Upper lobe of left lung (tissue), 6 donors: ENCODE data around the gene ITPR1. TPM values are rescaled to one million over a fixed set of nuclear protein-coding genes. Genes with fewer than 3 reads are reported as not detected.
A peak's percentile ranks its signal among the peaks of the same experiment; 100 is the strongest.

Experiments used
- ATAC-seq, 2 donors: fragments of 200-7000 bp; cut with Tn5 transposase; one replicate each; pipeline ENCODE4 v1.9.1; 2022; ENCODE audit warnings: mild to moderate bottlenecking in 2 of 2, moderate library complexity in 2 of 2; ENCODE audit not compliant: low FRiP score in 2 of 2
- DNase-seq, 2 donors: peaks; one replicate each; pipeline ENCODE4 v3.0.0-alpha.2; 2019 to 2020
- H3K27ac ChIP-seq, 4 donors: fragments of 200-600 bp; sonication (generic); one replicate each; pipeline ENCODE4 v1.5.1; 2016 to 2019
- H3K27me3 ChIP-seq, 4 donors: fragments of 200-600 bp; sonication (generic); one replicate each; pipeline ENCODE4 v1.5.1; 2017 to 2019
- H3K36me3 ChIP-seq, 4 donors: fragments of 200-600 bp; sonication (generic); one replicate each; pipeline ENCODE4 v1.5.1; 2016 to 2019
- H3K4me1 ChIP-seq, 4 donors: fragments of 200-600 bp; sonication (generic); one replicate each; pipeline ENCODE4 v1.5.1; 2018 to 2019
- H3K4me3 ChIP-seq, 4 donors: fragments of 200-600 bp; sonication (generic); one replicate each; pipeline ENCODE4 v1.5.1; 2017 to 2019; ENCODE audit warnings: mild to moderate bottlenecking in 2 of 4, moderate library complexity in 1 of 4
- H3K9me3 ChIP-seq, 4 donors: fragments of 200-600 bp; sonication (generic); one replicate each; pipeline ENCODE4 v1.5.1; 2018 to 2019
- EP300 ChIP-seq, 4 donors: sonication (generic); formaldehyde crosslinking; IDR thresholded peaks; one replicate each; pipeline ENCODE4 v1.5.1; 2017; ENCODE audit warnings: antibody characterized with exemption in 4 of 4, control low read depth in 2 of 4
- POLR2A ChIP-seq, 4 donors: fragments of 450-650 bp; IDR thresholded peaks; one replicate each; pipeline ENCODE4 v1.5.1; 2016 to 2017; ENCODE audit warnings: antibody characterized with exemption in 4 of 4, mild to moderate bottlenecking in 2 of 4
- POLR2AphosphoS5 ChIP-seq, 2 donors: sonication (generic); formaldehyde crosslinking; IDR thresholded peaks; one replicate each; pipeline ENCODE4 v1.5.1; 2017; ENCODE audit warnings: antibody characterized with exemption in 2 of 2
- WGBS, 2 donors: methylation state at CpG; one replicate each; pipeline ENCODE4 v1.1.5; 2017 to 2018; 5-methylcytosine and 5-hydroxymethylcytosine counted together
- total RNA-seq, 6 donors: library from RNA; depleted of rRNA in 4 of 6; stranded (reverse); fragments of >200 nt in 4 of 6; gene quantifications; one replicate each; pipeline versions ENCODE4 v1.1.0 to v1.2.1, GENCODE V29; 2016 to 2021
- TF ChIP-seq, protein P1 (sequence below), 6 experiments: fragments of 450-650 bp in 4 of 6; fragments of 200-600 bp in 2 of 6; sonication (generic) in 2 of 6; IDR thresholded peaks; one replicate each; pipeline ENCODE4 v1.5.1; 2016 to 2019; ENCODE audit warnings: antibody characterized with exemption in 6 of 6
- donor health status: DM: no; HTN: no; CAD: no; lungs with moderate emphysema.
- donor health status: DM: no; HTN: yes; CAD: no; lungs with severe emphysema.

ITPR1 gene
- total RNA-seq, 6 donors from 2014 or later, result 55.5 to 136 (median 66.2) TPM

DNA sequence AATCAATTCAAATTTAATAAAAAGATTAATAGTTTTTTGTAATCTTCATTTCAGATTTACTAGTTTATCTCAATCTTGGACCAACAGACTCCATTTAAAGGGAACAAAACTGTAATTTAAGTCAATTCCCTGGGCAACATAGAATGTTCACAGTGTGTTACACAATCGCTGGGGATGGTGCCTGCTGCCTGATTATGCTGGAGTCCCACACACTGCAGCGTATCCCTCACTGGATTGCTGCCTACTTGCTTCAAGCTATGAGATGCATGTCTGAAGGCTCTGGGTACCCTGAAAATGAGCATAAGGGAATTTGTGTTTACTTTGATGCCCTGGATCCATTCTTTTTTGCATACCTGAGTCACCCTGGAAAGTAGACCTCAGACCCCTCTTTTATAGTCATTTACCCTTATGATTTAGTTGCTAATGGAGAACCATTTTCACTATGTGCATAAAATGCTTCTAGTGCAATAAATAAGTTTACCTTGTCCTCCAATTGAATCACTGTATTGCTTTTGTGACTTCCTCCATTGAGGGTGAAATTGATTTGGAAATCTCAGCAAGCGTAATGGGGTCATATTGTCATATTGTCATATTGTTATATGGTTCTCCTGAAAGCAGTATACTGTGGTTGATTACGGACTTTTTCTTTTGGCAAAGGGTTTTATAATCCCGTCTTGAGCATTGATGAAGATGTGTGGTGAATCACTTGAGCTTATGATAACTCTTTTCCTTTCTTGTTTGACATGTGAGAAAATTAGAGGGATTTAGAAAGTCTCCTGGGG lies 35.9 kb downstream of the ITPR1 start:
- no peaks in the 10 kb centered on the region for H3K36me3 ChIP-seq
- H3K4me1 ChIP-seq, result peaks cover 22 to 44% (median 28%) of the 10 kb centered on the region in 4 donors
- H3K27ac ChIP-seq, result no peak overlapping the region
- no peaks in the 10 kb centered on the region for H3K27me3 ChIP-seq
- H3K9me3 ChIP-seq, result no peaks in the 10 kb centered on the region
- DNase-seq (no peak), ATAC-seq (no peak)
- H3K4me3 ChIP-seq, result no peak overlapping the region
- TF ChIP-seq POLR2AphosphoS5 (IDR thresholded peaks at IDR 0.05), result no peak
- TF ChIP-seq, protein P1, sequence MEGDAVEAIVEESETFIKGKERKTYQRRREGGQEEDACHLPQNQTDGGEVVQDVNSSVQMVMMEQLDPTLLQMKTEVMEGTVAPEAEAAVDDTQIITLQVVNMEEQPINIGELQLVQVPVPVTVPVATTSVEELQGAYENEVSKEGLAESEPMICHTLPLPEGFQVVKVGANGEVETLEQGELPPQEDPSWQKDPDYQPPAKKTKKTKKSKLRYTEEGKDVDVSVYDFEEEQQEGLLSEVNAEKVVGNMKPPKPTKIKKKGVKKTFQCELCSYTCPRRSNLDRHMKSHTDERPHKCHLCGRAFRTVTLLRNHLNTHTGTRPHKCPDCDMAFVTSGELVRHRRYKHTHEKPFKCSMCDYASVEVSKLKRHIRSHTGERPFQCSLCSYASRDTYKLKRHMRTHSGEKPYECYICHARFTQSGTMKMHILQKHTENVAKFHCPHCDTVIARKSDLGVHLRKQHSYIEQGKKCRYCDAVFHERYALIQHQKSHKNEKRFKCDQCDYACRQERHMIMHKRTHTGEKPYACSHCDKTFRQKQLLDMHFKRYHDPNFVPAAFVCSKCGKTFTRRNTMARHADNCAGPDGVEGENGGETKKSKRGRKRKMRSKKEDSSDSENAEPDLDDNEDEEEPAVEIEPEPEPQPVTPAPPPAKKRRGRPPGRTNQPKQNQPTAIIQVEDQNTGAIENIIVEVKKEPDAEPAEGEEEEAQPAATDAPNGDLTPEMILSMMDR (IDR thresholded peaks at IDR 0.05), result no peak
- no peak for TF ChIP-seq POLR2A (IDR thresholded peaks at IDR 0.05)
- 70 to 78% methylated on average over 5 of the region's 5 CpGs for WGBS, 2 donors

DNA sequence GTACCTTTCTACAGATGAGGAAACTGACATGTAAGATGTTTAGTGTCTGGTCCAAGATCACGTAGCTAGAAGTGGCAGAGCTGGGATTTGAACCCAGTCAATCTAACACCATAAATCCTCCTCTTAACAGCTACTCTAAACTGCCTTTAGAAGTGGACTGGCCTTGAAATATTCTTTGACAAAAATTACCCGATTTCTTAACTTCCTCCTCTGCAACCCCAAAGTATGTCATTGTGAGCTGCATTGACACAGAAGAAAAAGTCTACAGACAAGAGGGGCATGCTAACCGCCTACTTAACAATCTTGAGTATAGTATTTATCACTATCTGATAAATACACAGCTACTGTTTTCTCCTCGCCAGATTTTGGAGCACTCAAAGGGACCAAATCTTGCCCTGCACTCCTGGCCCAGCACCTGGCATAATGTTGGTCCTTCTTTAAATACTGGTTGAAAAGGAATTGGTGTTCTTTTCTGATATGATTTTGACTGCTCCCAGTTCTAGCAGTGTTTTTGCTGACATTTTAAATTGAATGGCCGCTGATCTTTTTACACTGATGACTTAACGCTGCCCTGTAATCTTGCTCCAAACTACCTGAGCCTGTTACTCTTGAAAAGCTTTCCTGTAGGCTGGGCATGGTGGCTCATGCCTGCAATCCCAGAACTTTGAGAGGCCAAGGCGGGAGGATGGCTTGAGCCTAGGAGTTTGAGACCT lies 36.9 kb downstream of the ITPR1 start:
- H3K36me3 ChIP-seq, result no peaks in the 10 kb centered on the region
- no peaks in the 10 kb centered on the region for H3K27me3 ChIP-seq
- H3K4me1 ChIP-seq, result peaks cover 23 to 44% (median 29%) of the 10 kb centered on the region in 4 donors
- no peak overlapping the region for H3K27ac ChIP-seq
- DNase-seq (no peak), ATAC-seq (no peak)
- H3K9me3 ChIP-seq, result no peaks in the 10 kb centered on the region
- no peak overlapping the region for H3K4me3 ChIP-seq
- WGBS, 2 donors, result 75 to 79% methylated on average over 7 of the region's 7 CpGs
- TF ChIP-seq, protein P1 (IDR thresholded peaks at IDR 0.05), result no peak
- TF ChIP-seq POLR2A (IDR thresholded peaks at IDR 0.05) (no peak), EP300 (IDR thresholded peaks at IDR 0.05) (no peak), POLR2AphosphoS5 (IDR thresholded peaks at IDR 0.05) (no peak)

DNA sequence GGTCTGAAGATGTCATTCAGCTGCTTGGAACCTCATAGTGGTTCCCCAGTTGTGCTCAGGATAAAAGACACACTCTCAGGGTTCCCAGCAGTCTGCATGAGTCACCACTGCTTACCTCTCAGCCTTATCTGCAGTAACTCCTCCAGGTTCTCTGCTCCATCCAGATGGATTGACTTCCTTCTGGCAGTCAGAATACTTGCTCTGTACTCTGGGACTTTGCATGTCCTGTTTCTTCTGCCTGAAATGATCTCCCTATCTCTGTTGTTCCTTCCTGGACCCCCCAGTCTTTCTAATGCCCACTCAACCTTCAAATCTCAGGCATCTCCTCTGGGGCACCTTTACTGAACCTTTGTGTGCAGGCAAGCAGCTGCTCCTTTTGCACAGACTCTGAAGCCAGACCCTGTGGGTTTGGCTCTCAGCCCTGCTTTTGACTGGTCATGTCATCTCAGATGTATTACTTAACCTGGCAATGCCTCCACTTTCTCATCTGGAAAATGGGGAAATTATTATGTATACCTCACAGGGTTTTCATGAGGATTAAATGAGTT lies 38.4 kb downstream of the ITPR1 start:
- Histone ChIP-seq H3K9me3 (no peaks in the 10 kb centered on the region), H3K36me3 (no peaks in the 10 kb centered on the region), H3K27me3 (no peaks in the 10 kb centered on the region), H3K27ac (no peak overlapping the region), H3K4me3 (no peak overlapping the region), H3K4me1 (peaks cover 22 to 44% (median 27%) of the 10 kb centered on the region in 4 donors)
- ATAC-seq (peak; percentile 24 to 58), DNase-seq (peak in 1 of 2 donors; percentile 63)
- no peak for TF ChIP-seq EP300 (IDR thresholded peaks at IDR 0.05)
- no peak for TF ChIP-seq POLR2AphosphoS5 (IDR thresholded peaks at IDR 0.05)
- TF ChIP-seq, protein P1 (IDR thresholded peaks at IDR 0.05), result no peak
- TF ChIP-seq POLR2A (IDR thresholded peaks at IDR 0.05), result no peak

DNA sequence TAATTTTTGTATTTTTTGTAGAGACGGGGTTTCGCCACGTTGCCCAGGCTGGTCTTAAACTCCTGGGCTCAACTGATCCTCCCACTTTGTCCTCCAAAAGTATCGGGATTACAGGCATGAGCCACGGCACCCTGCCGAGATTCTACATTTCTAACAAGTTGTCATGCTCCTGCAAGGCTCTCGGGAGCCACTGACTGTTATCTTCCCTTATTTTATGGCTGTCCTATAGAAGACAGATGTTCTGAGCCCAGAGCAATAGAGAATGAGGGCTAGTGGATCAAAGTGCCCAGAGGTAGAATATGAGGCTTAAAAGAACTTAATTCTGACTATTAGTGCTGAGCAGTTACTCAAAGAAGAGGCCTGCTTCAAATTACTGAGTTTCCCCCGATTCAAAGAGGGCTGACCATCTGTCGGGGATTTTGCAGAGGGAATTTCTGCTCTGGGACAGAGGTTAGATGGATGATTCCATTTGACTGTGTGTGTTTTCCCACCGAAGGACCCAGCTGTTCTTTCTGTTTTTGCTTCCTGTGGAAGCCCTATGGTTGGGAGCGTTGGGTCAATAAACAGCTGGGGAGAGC lies 39.5 kb downstream of the ITPR1 start:
- Histone ChIP-seq H3K4me3 (no peak overlapping the region), H3K9me3 (no peaks in the 10 kb centered on the region), H3K27me3 (no peaks in the 10 kb centered on the region), H3K4me1 (peaks cover 22 to 44% (median 27%) of the 10 kb centered on the region in 4 donors), H3K27ac (peak overlapping the region in 2 of 4 donors; percentile 8 to 53), H3K36me3 (no peaks in the 10 kb centered on the region)
- DNase-seq, result no peak
- no peak for ATAC-seq
- TF ChIP-seq EP300 (IDR thresholded peaks at IDR 0.05) (no peak), POLR2AphosphoS5 (IDR thresholded peaks at IDR 0.05) (no peak), POLR2A (IDR thresholded peaks at IDR 0.05) (no peak)
- TF ChIP-seq, protein P1 (IDR thresholded peaks at IDR 0.05), result no peak
- 80 to 83% methylated on average over 11 of the region's 11 CpGs for WGBS, 2 donors
